HG03460 (cell line): Measurements from ENCODE around the gene SEC14L2.
"Not testable (repeated sequence)": the region's sequence is repeated elsewhere in the genome, so short reads cannot be mapped to it uniquely, and the experiment has no call there.

Source experiments
- ATAC-seq: cut with Tn5 transposase; IDR thresholded peaks from one replicate; pipeline ENCODE4 v1.9.1; 2021; ENCODE audit not compliant: unreplicated experiment

Gene SEC14L2

GRCh38 chr22:30402028-30402765 lies 5.4 kb downstream of the SEC14L2 start:
- ATAC-seq, result no peak

GRCh38 chr22:30402766-30403104 lies 5.9 kb downstream of the SEC14L2 start:
- not testable (repeated sequence) for ATAC-seq

GRCh38 chr22:30404307-30404706 lies 7.5 kb downstream of the SEC14L2 start:
- no peak for ATAC-seq

- ATAC-seq, result no peak
Measured at GRCh38 chr22:30405731-30406130, 8.9 kb downstream of the SEC14L2 start.

GRCh38 chr22:30406400-30406799 lies 9.6 kb downstream of the SEC14L2 start:
- no peak for ATAC-seq

- ATAC-seq, result no peak
Measured at GRCh38 chr22:30408388-30409102, 11.7 kb downstream of the SEC14L2 start.

GRCh38 chr22:30411780-30412179 lies 15.0 kb downstream of the SEC14L2 start:
- ATAC-seq, result no peak

- no peak for ATAC-seq
Measured at GRCh38 chr22:30413001-30413400, 16.2 kb downstream of the SEC14L2 start.

- no peak for ATAC-seq
Measured at GRCh38 chr22:30413745-30414524, 17.1 kb downstream of the SEC14L2 start.

GRCh38 chr22:30414525-30415047 lies 17.8 kb downstream of the SEC14L2 start:
- no peak for ATAC-seq

GRCh38 chr22:30416403-30416802 lies 19.6 kb downstream of the SEC14L2 start:
- ATAC-seq, result no peak

GRCh38 chr22:30416837-30417236 lies 20.0 kb downstream of the SEC14L2 start:
- ATAC-seq, result no peak

- no peak for ATAC-seq
Measured at GRCh38 chr22:30420347-30421125, 23.7 kb downstream of the SEC14L2 start.

GRCh38 chr22:30421695-30422480 lies 25.1 kb downstream of the SEC14L2 start:
- no peak for ATAC-seq

GRCh38 chr22:30422481-30423300 lies 25.9 kb downstream of the SEC14L2 start:
- ATAC-seq, result no peak

- ATAC-seq, result peak; percentile 27
Measured at GRCh38 chr22:30423301-30423958, 26.6 kb downstream of the SEC14L2 start.

- peak; percentile 83 for ATAC-seq
Measured at GRCh38 chr22:30423959-30424533, 27.2 kb downstream of the SEC14L2 start.
